C4-2B (cell line): ENCODE results near the gene ALG2.
"Not testable (repeated sequence)": the region's sequence is repeated elsewhere in the genome, so short reads cannot be mapped to it uniquely, and the experiment has no call there.

ENCODE experiments used
- H3K27ac ChIP-seq: fragments of 450-650 bp; 2 replicates; pipeline ENCODE4 v1.5.1; 2017
- CTCF ChIP-seq: fragments of 450-650 bp; conservative IDR thresholded peaks from 2 replicates; pipeline ENCODE4 v1.5.1; 2017; ENCODE audit warnings: mild to moderate bottlenecking
- ZFX ChIP-seq: fragments of 450-650 bp; IDR thresholded peaks from 2 replicates; pipeline ENCODE4 v1.6.1; 2017

Gene ALG2

DNA sequence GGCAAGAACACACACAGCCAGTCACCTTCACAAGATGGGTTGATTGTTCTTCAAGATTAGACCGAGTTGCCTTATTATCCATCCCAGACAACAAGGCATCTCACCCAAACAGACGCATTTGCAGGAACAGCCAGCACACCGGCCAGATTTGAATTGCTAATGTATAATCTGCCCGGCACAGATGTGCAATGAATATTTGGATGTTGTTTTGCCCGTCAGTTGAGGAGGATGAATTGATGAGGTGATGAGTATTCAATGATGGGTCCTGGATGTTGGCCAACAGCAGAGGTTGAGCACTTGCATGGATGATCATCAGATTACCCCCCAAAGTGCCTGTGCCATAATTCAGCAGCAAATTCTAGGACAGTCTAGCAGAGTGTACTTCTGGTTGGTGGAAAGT, 20.1 kb downstream of the ALG2 start:
- no peak for TF ChIP-seq CTCF
- TF ChIP-seq ZFX = no peak
- H3K27ac ChIP-seq = no peak overlapping the region

DNA sequence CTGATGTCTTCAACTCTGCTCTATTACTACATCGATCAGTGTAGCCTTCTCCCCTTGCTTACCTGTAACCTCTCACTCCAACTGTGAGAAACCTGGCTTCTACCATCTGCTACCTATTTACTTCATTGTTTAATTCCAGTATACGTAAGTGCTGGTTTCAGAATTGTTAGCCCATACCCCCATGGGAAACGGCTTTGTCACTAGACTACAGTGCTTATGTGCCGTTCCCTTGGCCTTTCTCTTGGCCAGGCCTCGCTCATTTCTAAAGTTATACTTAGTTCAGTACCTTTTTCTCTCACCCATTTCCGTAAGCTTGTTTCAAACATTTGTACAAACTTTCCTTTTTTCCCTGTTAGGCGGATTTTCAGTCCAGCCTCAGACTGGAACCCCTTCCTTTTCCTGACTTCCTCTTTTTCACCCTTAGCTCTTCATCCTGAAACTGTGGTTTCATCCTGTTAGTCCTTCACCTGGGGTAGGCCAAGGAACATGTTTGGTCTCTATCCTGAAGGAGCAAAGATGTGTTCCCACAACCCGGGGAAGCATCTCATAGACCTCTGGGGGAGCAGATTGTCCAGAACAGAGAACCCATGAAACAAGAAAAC, 21.7 kb downstream of the ALG2 start:
- no peak overlapping the region for H3K27ac ChIP-seq
- TF ChIP-seq CTCF = no peak

GRCh38 chr9:99197987-99198386, 23.8 kb downstream of the ALG2 start:
- TF ChIP-seq CTCF (no peak), ZFX (no peak)
- H3K27ac ChIP-seq = no peak overlapping the region

DNA sequence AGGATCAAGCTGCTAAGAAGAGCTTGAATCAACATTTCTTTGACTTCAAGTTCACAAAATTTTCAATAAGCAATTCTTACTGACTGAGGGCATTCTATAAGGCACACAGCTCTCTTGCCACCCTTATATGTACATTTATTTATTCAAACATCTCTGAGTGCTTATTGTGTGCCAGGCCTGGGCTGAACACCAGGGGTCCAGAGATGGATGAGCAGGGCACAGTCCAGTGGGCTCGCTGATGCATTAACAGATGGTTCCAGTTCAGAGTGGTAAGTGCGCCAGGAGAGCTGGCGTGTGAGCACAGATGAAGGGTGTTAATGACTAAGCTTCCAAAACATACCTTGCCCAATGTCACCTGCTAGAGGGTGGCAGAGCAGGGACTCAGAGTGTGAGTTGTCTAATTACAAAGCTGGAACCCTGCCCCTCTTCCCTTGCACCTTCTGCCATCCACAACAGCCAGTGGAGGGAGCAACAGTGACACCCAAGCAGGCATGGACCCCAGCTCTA, 24.6 kb downstream of the ALG2 start:
- H3K27ac ChIP-seq = no peak overlapping the region
- no peak for TF ChIP-seq ZFX
- no peak for TF ChIP-seq CTCF

DNA sequence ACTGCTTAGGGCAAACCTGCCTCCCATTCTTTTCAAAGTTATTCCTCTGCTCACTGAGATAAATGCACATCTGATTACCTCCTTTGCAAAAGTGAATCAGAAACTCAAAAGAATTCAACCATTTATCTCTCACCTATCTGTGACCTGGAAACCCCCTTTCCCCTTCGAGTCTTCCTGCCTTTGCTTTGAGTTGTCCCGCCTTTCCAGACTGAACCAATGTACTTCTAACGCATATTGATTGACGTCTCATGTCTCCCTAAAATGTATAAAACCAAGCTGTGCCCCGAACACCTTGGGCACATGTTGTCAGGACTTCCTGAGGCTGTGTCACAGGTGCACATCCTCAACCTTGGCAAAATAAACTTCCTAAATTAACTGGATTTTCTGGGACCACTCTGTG, 25.3 kb downstream of the ALG2 start:
- H3K27ac ChIP-seq = not testable (repeated sequence)

- TF ChIP-seq ZFX (no peak), CTCF (no peak; the same call in 1 of the 2 replicates)
- H3K27ac ChIP-seq = no peak overlapping the region
These were observed 28.3 kb downstream of the ALG2 start for GRCh38 chr9:99193466-99193821.

GRCh38 chr9:99192786-99193465, 28.8 kb downstream of the ALG2 start:
- no peak for TF ChIP-seq ZFX
- peak; percentile 24 for TF ChIP-seq CTCF
- H3K27ac ChIP-seq = no peak overlapping the region
